Adrenal gland (tissue), 12 donors: Measurements from ENCODE around the gene P2RX6. TPM values are rescaled to one million over a fixed set of nuclear protein-coding genes. Genes with fewer than 3 reads are reported as not detected.

Source experiments
- DNase-seq, 7 donors: peaks; one replicate each; pipeline ENCODE4 v3.0.0-alpha.2; 2019 to 2020
- H3K27ac ChIP-seq, 5 donors: fragments of 200-600 bp; sonication (generic) in 4 of 5; 1 replicate in 3 of 5; 2 replicates in 2 of 5; pipeline versions ENCODE4 v1.5.1 to v1.8.0; 2016 to 2020; ENCODE audit warnings: mild to moderate bottlenecking in 1 of 5
- H3K27me3 ChIP-seq: fragments of 200-600 bp; 2 replicates; pipeline ENCODE4 v1.8.0; 2021
- H3K36me3 ChIP-seq, 2 donors: fragments of 200-600 bp; replicated peaks in 1 of 2; 1 replicate in 1 of 2; 2 replicates in 1 of 2; pipeline versions ENCODE4 v1.5.1 to v1.8.0; 2018 to 2022
- H3K4me1 ChIP-seq, 2 donors: fragments of 200-600 bp; replicated peaks in 1 of 2; 1 replicate in 1 of 2; 2 replicates in 1 of 2; pipeline versions ENCODE4 v1.5.1 to v1.8.0; 2018 to 2021
- H3K4me3 ChIP-seq, 4 donors: fragments of 200-600 bp; sonication (generic) in 3 of 4; one replicate each; pipeline ENCODE4 v1.5.1; 2016 to 2018
- H3K9me3 ChIP-seq, 3 donors: fragments of 200-600 bp; sonication (generic) in 1 of 3; replicated peaks in 1 of 3; 1 replicate in 2 of 3; 2 replicates in 1 of 3; pipeline versions ENCODE4 v1.5.1 to v1.8.0; 2016 to 2021
- POLR2A ChIP-seq, 2 donors: fragments of 450-650 bp; IDR thresholded peaks; one replicate each; pipeline ENCODE4 v1.6.1; 2017; ENCODE audit warnings: antibody characterized with exemption in 2 of 2, mild to moderate bottlenecking in 2 of 2, moderate library complexity in 1 of 2
- WGBS, 4 donors: extraction: QIAGEN DNeasy Blood & Tissue Kit in 2 of 4; methylation state at CpG; one replicate each; pipeline versions ENCODE4 v1.1.5 to v1.1.7; 2013 to 2017; 5-methylcytosine and 5-hydroxymethylcytosine counted together
- intact Hi-C, 2 donors: fragments of 100-400 bp; cut with DNase I; formaldehyde crosslinking; loops; one replicate each; pipeline versions ENCODE4 v1.14.1 to v1.15.0; 2022 to 2023
- polyA plus RNA-seq, 3 donors: library from polyadenylated mRNA; stranded (reverse); fragments of 200-250 nt in 2 of 3; fragments of 350-450 nt in 1 of 3; fragmentation: Illumina TruSeq in 1 of 3; extraction: RNeasy Lipid Tissue Mini Kit (QIAGEN cat#74804) in 1 of 3; gene quantifications; one replicate each; pipeline ENCODE4 v1.2.3, GENCODE V29; 2013 to 2014
- total RNA-seq, 9 donors: library from RNA; depleted of rRNA in 4 of 9; stranded (reverse); fragments of >200 nt in 4 of 9; fragments of 120-200 nt in 1 of 9; fragmentation: NEBNext Ultra II Directional in 1 of 9; extraction: Animal tissue kit (Norgen Biotek cat#: 25700) in 1 of 9; gene quantifications; one replicate each; pipeline versions ENCODE4 v1.1.0 to v1.2.4, GENCODE V29; 2013 to 2023
- TF ChIP-seq, protein P1 (sequence below), 6 experiments: fragments of 450-650 bp in 4 of 6; fragments of 200-600 bp in 2 of 6; sonication (generic) in 1 of 6; IDR thresholded peaks; 1 replicate in 5 of 6; 2 replicates in 1 of 6; pipeline versions ENCODE4 v1.5.1 to v1.8.0; 2016 to 2021; ENCODE audit warnings: antibody characterized with exemption in 6 of 6, mild to moderate bottlenecking in 2 of 6, moderate library complexity in 1 of 6
- donor health status: healthy with polysubstance abuse.
- donor health status: Bipolar disorder and iron deficiency.
- donor health status: DM: yes; HTN: yes; CAD: no.
- donor health status: DM: no; HTN: no; CAD: no.
- donor health status: DM: no; HTN: no; CAD: no.
- donor health status: DM: yes; HTN: yes; CAD: no.

The P2RX6 gene
- total and polyA plus RNA-seq, 12 donors = 1.7 to 11.9 (median 4.4) TPM

DNA sequence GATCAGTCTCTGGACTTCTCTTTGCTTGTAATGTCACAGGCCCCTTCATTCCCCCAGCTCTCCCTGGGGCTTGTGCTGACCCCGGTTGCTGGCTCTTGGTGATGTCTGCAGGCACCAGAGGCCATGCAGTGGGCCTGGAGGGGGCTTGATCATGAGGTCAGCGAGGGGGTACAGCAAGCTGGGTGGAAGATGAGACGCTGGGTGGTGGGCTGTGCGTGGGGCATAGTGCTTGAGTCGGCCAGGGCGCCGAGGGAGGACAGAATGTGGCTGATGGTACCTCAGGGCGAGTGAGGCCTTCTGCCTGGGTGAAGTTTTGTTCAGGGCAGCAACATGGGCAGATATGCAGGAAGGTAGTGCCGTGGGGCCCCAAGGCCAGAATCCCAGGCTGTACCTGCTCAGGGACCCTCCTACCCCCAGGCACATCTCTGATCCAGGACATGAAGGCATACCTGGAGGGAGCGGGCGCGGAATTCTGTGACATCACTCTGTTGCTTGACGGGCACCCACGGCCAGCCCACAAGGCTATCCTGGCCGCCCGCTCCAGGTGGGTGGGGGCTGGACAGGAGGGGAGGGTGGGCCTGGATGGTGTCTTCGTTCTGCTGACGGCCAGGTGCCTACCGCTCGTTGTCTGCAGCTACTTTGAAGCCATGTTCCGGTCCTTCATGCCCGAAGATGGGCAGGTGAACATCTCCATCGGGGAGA, 19.5 kb upstream of the P2RX6 start:
- TF ChIP-seq POLR2A (IDR thresholded peaks at IDR 0.05) = no peak
- TF ChIP-seq, protein P1, sequence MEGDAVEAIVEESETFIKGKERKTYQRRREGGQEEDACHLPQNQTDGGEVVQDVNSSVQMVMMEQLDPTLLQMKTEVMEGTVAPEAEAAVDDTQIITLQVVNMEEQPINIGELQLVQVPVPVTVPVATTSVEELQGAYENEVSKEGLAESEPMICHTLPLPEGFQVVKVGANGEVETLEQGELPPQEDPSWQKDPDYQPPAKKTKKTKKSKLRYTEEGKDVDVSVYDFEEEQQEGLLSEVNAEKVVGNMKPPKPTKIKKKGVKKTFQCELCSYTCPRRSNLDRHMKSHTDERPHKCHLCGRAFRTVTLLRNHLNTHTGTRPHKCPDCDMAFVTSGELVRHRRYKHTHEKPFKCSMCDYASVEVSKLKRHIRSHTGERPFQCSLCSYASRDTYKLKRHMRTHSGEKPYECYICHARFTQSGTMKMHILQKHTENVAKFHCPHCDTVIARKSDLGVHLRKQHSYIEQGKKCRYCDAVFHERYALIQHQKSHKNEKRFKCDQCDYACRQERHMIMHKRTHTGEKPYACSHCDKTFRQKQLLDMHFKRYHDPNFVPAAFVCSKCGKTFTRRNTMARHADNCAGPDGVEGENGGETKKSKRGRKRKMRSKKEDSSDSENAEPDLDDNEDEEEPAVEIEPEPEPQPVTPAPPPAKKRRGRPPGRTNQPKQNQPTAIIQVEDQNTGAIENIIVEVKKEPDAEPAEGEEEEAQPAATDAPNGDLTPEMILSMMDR (IDR thresholded peaks at IDR 0.05) = no peak
- intact Hi-C loops = no loop called here
- 90 to 94% (median 93%) methylated on average over 13 to 23 of the region's 23 CpGs for WGBS, 4 donors
- Histone ChIP-seq H3K4me3 (no peak overlapping the region), H3K4me1 (peaks cover 5 to 11% of the 10 kb centered on the region in 2 donors), H3K27me3 (no peaks in the 10 kb centered on the region), H3K27ac (no peak overlapping the region), H3K36me3 (peaks cover 0 to 65% of the 10 kb centered on the region in 2 donors), H3K9me3 (no peaks in the 10 kb centered on the region)
- DNase-seq = no peak

DNA sequence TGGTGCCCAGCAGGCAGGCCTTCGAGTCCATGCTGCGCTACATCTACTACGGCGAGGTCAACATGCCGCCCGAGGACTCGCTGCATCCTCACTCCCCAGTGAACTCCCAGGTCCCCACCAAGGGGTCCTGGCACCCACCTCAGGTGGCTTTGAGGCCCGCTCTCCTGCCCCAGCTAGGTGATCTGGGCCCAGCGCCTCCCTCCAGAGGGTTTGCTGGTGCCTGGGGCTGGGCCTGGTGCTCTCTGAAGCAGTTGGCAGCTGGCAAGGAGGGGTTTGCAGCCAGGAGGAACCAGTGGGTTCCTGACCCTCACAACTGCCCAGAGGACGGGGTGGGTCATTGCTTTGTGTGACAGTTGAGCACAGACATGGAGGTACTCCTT, 18.9 kb upstream of the P2RX6 start:
- peaks cover 10 to 17% of the 10 kb centered on the region in 2 donors for H3K4me1 ChIP-seq
- H3K9me3 ChIP-seq = no peaks in the 10 kb centered on the region
- 95 to 97% (median 96%) methylated on average over 7 to 10 of the region's 10 CpGs; no CpG with 5 or more reads in 1 of the 4 donors for WGBS, 4 donors
- no peak for TF ChIP-seq POLR2A (IDR thresholded peaks at IDR 0.05)
- TF ChIP-seq, protein P1 (IDR thresholded peaks at IDR 0.05) = no peak
- no peaks in the 10 kb centered on the region for H3K27me3 ChIP-seq
- no peak for DNase-seq
- H3K27ac ChIP-seq = no peak overlapping the region
- intact Hi-C loops = no loop called here
- H3K4me3 ChIP-seq = no peak overlapping the region
- peaks cover 0 to 61% of the 10 kb centered on the region in 2 donors for H3K36me3 ChIP-seq

DNA sequence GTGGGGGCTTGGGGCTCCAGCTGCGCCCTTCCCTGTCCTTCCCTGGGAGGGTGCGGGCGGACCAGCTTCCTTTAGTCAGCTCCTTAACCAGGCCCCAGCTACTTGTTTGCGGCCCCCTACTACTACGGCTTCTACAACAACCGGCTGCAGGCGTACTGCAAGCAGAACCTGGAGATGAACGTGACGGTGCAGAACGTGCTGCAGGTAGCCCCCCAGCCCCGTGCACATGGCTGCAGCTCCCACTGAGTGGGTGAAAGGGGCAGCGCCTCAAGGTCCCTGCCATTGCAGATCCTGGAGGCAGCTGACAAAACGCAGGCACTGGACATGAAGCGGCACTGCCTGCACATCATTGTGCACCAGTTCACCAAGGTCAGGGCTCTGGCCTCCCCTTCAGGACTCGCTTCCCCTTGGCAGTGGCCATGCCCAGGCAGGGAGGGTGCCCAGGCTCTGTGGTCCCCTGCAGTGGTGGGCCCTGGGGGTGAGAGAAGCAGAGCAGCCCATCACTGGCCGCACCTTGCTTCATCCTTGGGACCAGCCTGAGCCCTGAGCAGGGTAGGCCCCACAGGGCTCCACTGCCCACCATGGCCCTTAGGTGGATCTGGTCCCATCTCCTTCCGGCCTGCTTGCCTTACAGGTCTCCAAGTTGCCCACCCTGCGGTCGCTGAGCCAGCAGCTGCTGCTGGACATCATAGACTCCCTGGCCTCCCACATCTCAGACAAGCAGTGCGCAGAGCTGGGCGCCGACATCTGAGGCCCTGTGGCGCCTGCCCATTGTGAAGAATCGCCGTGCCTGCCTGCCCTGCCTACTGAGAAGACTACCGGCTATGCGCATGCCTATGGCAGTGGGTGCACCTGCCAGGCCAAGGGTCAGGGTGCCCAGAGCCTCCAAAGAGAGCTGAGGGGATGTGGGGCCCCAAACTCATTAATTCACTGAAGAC, 18.1 kb upstream of the P2RX6 start:
- WGBS, 4 donors = 89 to 100% (median 93%) methylated on average over 3 to 27 of the region's 27 CpGs
- Histone ChIP-seq H3K27me3 (no peaks in the 10 kb centered on the region), H3K4me3 (no peak overlapping the region), H3K9me3 (no peaks in the 10 kb centered on the region), H3K36me3 (peaks cover 0 to 53% of the 10 kb centered on the region in 2 donors), H3K27ac (no peak overlapping the region), H3K4me1 (peaks cover 14 to 19% of the 10 kb centered on the region in 2 donors)
- no peak for TF ChIP-seq POLR2A (IDR thresholded peaks at IDR 0.05)
- TF ChIP-seq, protein P1 (IDR thresholded peaks at IDR 0.05) = no peak
- DNase-seq = no peak
- intact Hi-C loops = no loop called here

DNA sequence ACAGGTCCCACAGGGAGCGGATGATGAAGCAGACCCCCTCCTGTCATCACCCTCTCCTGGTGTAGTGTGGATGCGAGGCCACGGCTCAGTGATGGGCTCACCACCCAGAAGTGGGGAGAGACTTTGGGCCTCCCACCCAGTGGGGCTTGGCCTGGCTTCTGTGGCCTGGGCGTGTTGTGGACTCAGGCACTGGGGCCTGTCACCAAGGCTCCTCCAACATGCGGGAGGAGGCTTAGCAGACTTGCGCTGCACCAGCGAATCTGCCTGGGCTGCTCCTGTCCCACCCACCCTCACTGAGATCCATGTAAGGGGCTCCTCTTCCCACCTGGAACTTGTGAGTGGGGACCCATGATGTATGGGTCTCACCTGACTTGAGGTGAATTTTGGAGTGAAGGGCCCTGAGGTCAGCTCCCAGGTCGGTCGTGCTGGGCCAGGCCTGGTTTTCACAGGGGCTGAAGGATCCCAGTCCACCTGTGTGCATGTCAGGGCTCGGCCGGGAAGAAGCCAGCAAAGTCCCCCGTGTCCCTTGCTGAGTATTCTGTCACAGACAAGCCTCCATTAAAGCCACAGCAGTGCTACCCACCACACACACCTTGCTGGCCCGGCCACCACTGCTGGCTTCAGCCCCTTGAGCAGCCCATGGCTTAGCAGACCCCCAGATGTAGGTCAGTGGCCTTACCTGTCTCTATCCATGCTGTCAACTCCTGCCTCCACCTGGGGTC, 17.3 kb upstream of the P2RX6 start:
- no peaks in the 10 kb centered on the region for H3K27me3 ChIP-seq
- H3K27ac ChIP-seq = no peak overlapping the region
- TF ChIP-seq, protein P1 (IDR thresholded peaks at IDR 0.05) = no peak
- TF ChIP-seq POLR2A (IDR thresholded peaks at IDR 0.05) = no peak
- no peaks in the 10 kb centered on the region for H3K9me3 ChIP-seq
- peaks cover 0 to 45% of the 10 kb centered on the region in 2 donors for H3K36me3 ChIP-seq
- intact Hi-C loops = no loop called here
- H3K4me3 ChIP-seq = no peak overlapping the region
- H3K4me1 ChIP-seq = peaks cover 15 to 19% of the 10 kb centered on the region in 2 donors
- WGBS, 4 donors = 71 to 84% (median 82%) methylated on average over 9 to 13 of the region's 13 CpGs
- DNase-seq = no peak
